ENCODE results near the gene MFSD1. TPM values are rescaled to one million over a fixed set of nuclear protein-coding genes. Genes with fewer than 3 reads are reported as not detected.

Gene MFSD1
- polyA plus RNA-seq, 1 of the 3 experiments (the other 2 are of a cell fraction): 44.9 TPM

DNA sequence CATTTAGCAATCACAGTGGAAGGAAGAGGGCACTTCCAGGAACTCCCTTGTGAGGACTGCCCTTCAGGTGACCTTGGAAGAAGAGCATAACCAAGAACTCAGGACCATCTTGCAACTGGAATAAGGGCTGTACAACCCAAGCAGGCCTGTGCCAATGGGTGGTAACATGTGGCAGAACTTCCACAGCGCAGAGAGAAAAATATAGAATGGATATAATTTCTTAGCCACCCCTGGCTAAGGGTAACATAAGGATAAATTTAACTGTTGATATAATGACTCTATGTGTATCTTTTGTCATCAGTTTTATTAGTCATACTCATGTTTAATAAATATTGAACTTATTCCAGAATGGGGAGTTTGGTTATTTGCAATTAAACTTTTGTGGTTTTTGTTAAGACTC is 13.4 kb upstream of the MFSD1 start:
- Histone ChIP-seq H3K4me3 (ENCODE audit: low read depth in 2 of 2, low read length in 1 of 2) (no peak overlapping the region), H4K20me1 (ENCODE audit: insufficient read depth) (no peaks in the 10 kb centered on the region), H3K9me2 (no peaks in the 10 kb centered on the region), H2AFZ (ENCODE audit: low read depth) (no peak overlapping the region), H3K9me3 (0 out of 2 replicates have a peak, but pooled peaks cover 6% of the 10 kb centered on the region), H3K27me3 (ENCODE audit: insufficient read depth) (no peaks in the 10 kb centered on the region), H3K4me1 (ENCODE audit: control insufficient read depth in 1 of 2, insufficient read depth in 2 of 2, low read depth in 1 of 2, low read length in 1 of 2) (peaks cover 0 to 17% of the 10 kb centered on the region in 2 experiments; a peak in 3 of 4 replicates), H3K27ac (ENCODE audit: low read depth in 2 of 2, low read length in 1 of 2) (peak overlapping the region in 1 of 2 experiments; percentile 18; a peak in 1 of 4 replicates), H3K36me3 (replicated peaks in 1 of 2; ENCODE audit: control insufficient read depth in 1 of 2, insufficient read depth in 2 of 2, low read length in 1 of 2) (peaks cover 0 to 4% of the 10 kb centered on the region in 2 experiments), H3F3A (replicated peaks; ENCODE audit: insufficient read depth) (peaks cover 16% of the 10 kb centered on the region), H3K79me2 (ENCODE audit: insufficient read depth) (no peaks in the 10 kb centered on the region), H3K9ac (no peak overlapping the region), H3K4me2 (0 out of 2 replicates have a peak overlapping the region, but pooled peaks have one; percentile 25)
- POLR2A ChIA-PET: no interaction called here
- 94% methylated on average over 1 of the region's 1 CpG for WGBS (ENCODE audit: low lambda C conversion rate)
- TF ChIP-seq TEAD4 (IDR thresholded peaks at IDR 0.05; ENCODE audit: borderline replicate concordance, insufficient read depth) (no peak), SMC3 (IDR thresholded peaks at IDR 0.05; ENCODE audit: low read depth, low read length) (no peak), CHD2 (IDR thresholded peaks at IDR 0.05; ENCODE audit: low read length, partially characterized antibody) (no peak), JUND (IDR thresholded peaks at IDR 0.05) (no peak), TCF12 (IDR thresholded peaks at IDR 0.05) (no peak), EP300 (IDR thresholded peaks at IDR 0.05; ENCODE audit: borderline replicate concordance in 1 of 2, low read depth in 1 of 2, low read length in 1 of 2) (no peak), FOXM1 (IDR thresholded peaks at IDR 0.05; ENCODE audit: low read depth) (no peak)
- TF ChIP-seq, protein P1, sequence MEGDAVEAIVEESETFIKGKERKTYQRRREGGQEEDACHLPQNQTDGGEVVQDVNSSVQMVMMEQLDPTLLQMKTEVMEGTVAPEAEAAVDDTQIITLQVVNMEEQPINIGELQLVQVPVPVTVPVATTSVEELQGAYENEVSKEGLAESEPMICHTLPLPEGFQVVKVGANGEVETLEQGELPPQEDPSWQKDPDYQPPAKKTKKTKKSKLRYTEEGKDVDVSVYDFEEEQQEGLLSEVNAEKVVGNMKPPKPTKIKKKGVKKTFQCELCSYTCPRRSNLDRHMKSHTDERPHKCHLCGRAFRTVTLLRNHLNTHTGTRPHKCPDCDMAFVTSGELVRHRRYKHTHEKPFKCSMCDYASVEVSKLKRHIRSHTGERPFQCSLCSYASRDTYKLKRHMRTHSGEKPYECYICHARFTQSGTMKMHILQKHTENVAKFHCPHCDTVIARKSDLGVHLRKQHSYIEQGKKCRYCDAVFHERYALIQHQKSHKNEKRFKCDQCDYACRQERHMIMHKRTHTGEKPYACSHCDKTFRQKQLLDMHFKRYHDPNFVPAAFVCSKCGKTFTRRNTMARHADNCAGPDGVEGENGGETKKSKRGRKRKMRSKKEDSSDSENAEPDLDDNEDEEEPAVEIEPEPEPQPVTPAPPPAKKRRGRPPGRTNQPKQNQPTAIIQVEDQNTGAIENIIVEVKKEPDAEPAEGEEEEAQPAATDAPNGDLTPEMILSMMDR (IDR thresholded peaks at IDR 0.05): no peak
- TF ChIP-seq, protein P2, sequence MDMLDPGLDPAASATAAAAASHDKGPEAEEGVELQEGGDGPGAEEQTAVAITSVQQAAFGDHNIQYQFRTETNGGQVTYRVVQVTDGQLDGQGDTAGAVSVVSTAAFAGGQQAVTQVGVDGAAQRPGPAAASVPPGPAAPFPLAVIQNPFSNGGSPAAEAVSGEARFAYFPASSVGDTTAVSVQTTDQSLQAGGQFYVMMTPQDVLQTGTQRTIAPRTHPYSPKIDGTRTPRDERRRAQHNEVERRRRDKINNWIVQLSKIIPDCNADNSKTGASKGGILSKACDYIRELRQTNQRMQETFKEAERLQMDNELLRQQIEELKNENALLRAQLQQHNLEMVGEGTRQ (IDR thresholded peaks at IDR 0.05; ENCODE audit: borderline replicate concordance, low read depth, low read length): no peak
- CTCF ChIA-PET: interaction anchor here (0.7 to 5.7 kb wide), 7 partner anchors 8 to 1081 kb away, joined by 3 to 146 read pairs (median 7); partner anchors contain the start of gene MFSD1
- DNase-seq: no peak

DNA sequence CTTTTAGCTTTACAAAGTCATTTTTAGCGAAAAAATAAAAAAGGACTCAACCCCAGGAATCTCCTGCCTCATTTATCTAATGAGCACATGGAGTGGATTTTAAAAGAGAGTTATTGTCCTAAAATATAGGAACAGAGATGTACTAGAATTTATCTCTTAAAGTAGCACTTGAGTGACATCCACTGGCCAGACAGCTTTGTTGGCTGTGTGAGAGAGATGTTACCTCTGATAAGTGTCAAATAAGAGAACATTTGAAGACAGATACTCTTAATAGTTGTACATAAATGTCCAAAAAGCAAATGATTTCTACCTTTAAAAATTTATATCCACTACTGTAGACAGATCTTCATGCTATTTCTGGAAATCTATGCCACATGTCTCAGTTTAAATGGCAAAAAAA is 12.3 kb upstream of the MFSD1 start:
- peak; percentile 20 for DNase-seq
- no peak overlapping the region for H2AFZ ChIP-seq (ENCODE audit: low read depth)
- H3K4me3 ChIP-seq (ENCODE audit: low read depth in 2 of 2, low read length in 1 of 2): no peak overlapping the region
- 88% methylated on average over 1 of the region's 1 CpG for WGBS (ENCODE audit: low lambda C conversion rate)
- POLR2A ChIA-PET: interaction anchor here (0.6 to 0.9 kb wide), 2 partner anchors 62 to 130 kb away, joined by 3 to 4 read pairs; no protein-coding TSS in a partner anchor
- no peak overlapping the region for H3K9ac ChIP-seq
- peaks cover 6% of the 10 kb centered on the region; the same call in 1 of the 2 replicates for H3K9me3 ChIP-seq
- no peaks in the 10 kb centered on the region for H3K9me2 ChIP-seq
- H3K27me3 ChIP-seq (ENCODE audit: insufficient read depth): no peaks in the 10 kb centered on the region
- TF ChIP-seq GATA2 (CRISPR knock-in tag; IDR thresholded peaks at IDR 0.05) (peak; percentile 77), YY1 (IDR thresholded peaks at IDR 0.05; ENCODE audit: low read depth) (no peak), SMC3 (IDR thresholded peaks at IDR 0.05; ENCODE audit: low read depth, low read length) (peak; percentile 51), RAD21 (IDR thresholded peaks at IDR 0.05; ENCODE audit: low read length) (peak; percentile 77)
- TF ChIP-seq, protein P1 (IDR thresholded peaks at IDR 0.05): peak; percentile 79
- no peak overlapping the region for H3K4me2 ChIP-seq
- no peak overlapping the region for H3K27ac ChIP-seq (ENCODE audit: low read depth in 2 of 2, low read length in 1 of 2)
- peaks cover 16% of the 10 kb centered on the region for H3F3A ChIP-seq (replicated peaks; ENCODE audit: insufficient read depth)
- peaks cover 0 to 17% of the 10 kb centered on the region in 2 experiments; a peak in 3 of 4 replicates for H3K4me1 ChIP-seq (ENCODE audit: control insufficient read depth in 1 of 2, insufficient read depth in 2 of 2, low read depth in 1 of 2, low read length in 1 of 2)
- CTCF ChIA-PET: interaction anchor here (0.6 to 5.7 kb wide), 31 partner anchors 9 to 1257 kb away, joined by 3 to 146 read pairs (median 3); partner anchors contain the start of genes GFM1 and MFSD1
- no peaks in the 10 kb centered on the region for H3K36me3 ChIP-seq (replicated peaks in 1 of 2; ENCODE audit: control insufficient read depth in 1 of 2, insufficient read depth in 2 of 2, low read length in 1 of 2)
- H3K79me2 ChIP-seq (ENCODE audit: insufficient read depth): no peaks in the 10 kb centered on the region
- H4K20me1 ChIP-seq (ENCODE audit: insufficient read depth): no peaks in the 10 kb centered on the region

All from SK-N-SH (cell line).